Measurements from ENCODE around the gene LRRN4CL. TPM values are rescaled to one million over a fixed set of nuclear protein-coding genes. Genes with fewer than 3 reads are reported as not detected.

LRRN4CL gene
- total RNA-seq, 2 donors from 2014 or later = 3.1 to 4.6 TPM

- H3K4me1 ChIP-seq = peaks cover 34% of the 10 kb centered on the region
Measured at GRCh38 chr11:62645946-62646824, 43.1 kb downstream of the LRRN4CL start, which contains the start of gene GANAB. GANAB (minus strand) TSS chr11:62646613; CDS start chr11:62646599, 14 bp downstream.

GRCh38 chr11:62645671-62645945 lies 43.7 kb downstream of the LRRN4CL start:
- Histone ChIP-seq H3K27me3 (no peaks in the 10 kb centered on the region), H3K36me3 (replicated peaks in 1 of 2; ENCODE audit: insufficient read depth in 1 of 2, low read depth in 2 of 2) (peaks cover 0 to 7% of the 10 kb centered on the region in 2 donors), H3K27ac (peak overlapping the region; percentile 79 to 92 (median 84)), H3K9me3 (no peaks in the 10 kb centered on the region), H3K4me3 (peak overlapping the region; percentile 84 to 98), H3K4me1 (peaks cover 34% of the 10 kb centered on the region)
- intact Hi-C loops (cut with DNase I) = no loop called here
- no peak for ATAC-seq
- 12 to 13% methylated on average over 11 of the region's 11 CpGs for WGBS, 2 donors
- TF ChIP-seq POLR2A (IDR thresholded peaks at IDR 0.05) (no peak), CTCF (IDR thresholded peaks at IDR 0.05) (no peak)
- DNase-seq = no peak

More at GRCh38 chr11:62645946-62646824, 43.1 kb downstream of the LRRN4CL start, which contains the start of gene GANAB:
- WGBS, 2 donors = 0% methylated on average over 14 to 72 of the region's 73 CpGs
- Histone ChIP-seq H3K27me3 (no peaks in the 10 kb centered on the region), H3K36me3 (replicated peaks in 1 of 2; ENCODE audit: insufficient read depth in 1 of 2, low read depth in 2 of 2) (peaks cover 0 to 7% of the 10 kb centered on the region in 2 donors), H3K4me3 (peak within 1 kb of the TSS; percentile 84 to 98), H3K27ac (peak within 1 kb of the TSS; percentile 79 to 92 (median 84)), H3K9me3 (no peaks in the 10 kb centered on the region)
- ATAC-seq = peak; percentile 99
- intact Hi-C loops (cut with DNase I) = no loop called here
- TF ChIP-seq CTCF (IDR thresholded peaks at IDR 0.05) = no peak
- TF ChIP-seq POLR2A (IDR thresholded peaks at IDR 0.05) = peak; percentile 63 to 89 (median 87)
- peak; percentile 99 to 100 (median 100) for DNase-seq

- intact Hi-C loops (cut with DNase I) = no loop called here
- ATAC-seq (no peak), DNase-seq (no peak)
- Histone ChIP-seq H3K4me3 (no peak overlapping the region), H3K9me3 (no peaks in the 10 kb centered on the region), H3K27me3 (no peaks in the 10 kb centered on the region), H3K27ac (peak overlapping the region in 1 of 4 donors; percentile 13), H3K36me3 (replicated peaks in 1 of 2; ENCODE audit: insufficient read depth in 1 of 2, low read depth in 2 of 2) (peaks cover 0 to 6% of the 10 kb centered on the region in 2 donors), H3K4me1 (peaks cover 34% of the 10 kb centered on the region)
- 81 to 86% methylated on average over 8 of the region's 8 CpGs for WGBS, 2 donors
- TF ChIP-seq CTCF (IDR thresholded peaks at IDR 0.05) (no peak), POLR2A (IDR thresholded peaks at IDR 0.05) (no peak)
Measured at GRCh38 chr11:62644220-62644619, 45.1 kb downstream of the LRRN4CL start.

Small RNA genes within 50 kb of the gene (small RNA-seq; reads per million reads assigned to genes)
- not detected for gene SNORA57

Other genes with a start within 250 kb of the LRRN4CL start
- gene AHNAK, start 142.7 kb downstream of the LRRN4CL start, total RNA-seq = 100 to 1,000 TPM; 168 to 241 TPM
- 1,000 to 10,000 TPM in 1 of 2 donors, 100 to 1,000 TPM in 1; 893 to 1,161 TPM for gene EEF1G, start 115.6 kb downstream of the LRRN4CL start, total RNA-seq
- 10 to 100 TPM; 10.1 to 11.2 TPM for gene TUT1, start 98.0 kb downstream of the LRRN4CL start, total RNA-seq
- 10 to 100 TPM; 26.2 to 29.3 TPM for gene MTA2, start 87.7 kb downstream of the LRRN4CL start, total RNA-seq
- 10 to 100 TPM; 31.4 to 69.9 TPM for gene EML3, start 76.8 kb downstream of the LRRN4CL start, total RNA-seq
- 1 to 10 TPM; 1.8 to 4.0 TPM for gene ROM1, start 76.3 kb downstream of the LRRN4CL start, total RNA-seq
- 10 to 100 TPM; 17.1 to 63.0 TPM for gene B3GAT3, start 67.5 kb downstream of the LRRN4CL start, total RNA-seq
- 10 to 100 TPM; 62.3 to 64.9 TPM for gene GANAB, start 42.9 kb downstream of the LRRN4CL start, total RNA-seq
- gene INTS5, start 36.2 kb downstream of the LRRN4CL start, total RNA-seq = 10 to 100 TPM; 11.4 to 21.1 TPM
- gene C11orf98, start 24.3 kb downstream of the LRRN4CL start, total RNA-seq = 10 to 100 TPM; 18.2 to 24.4 TPM
- gene CSKMT, start 24.2 kb downstream of the LRRN4CL start, total RNA-seq = 100 to 1,000 TPM in 1 of 2 donors, 1 to 10 TPM in 1; 5.4 to 110 TPM
- 10 to 100 TPM; 10.4 to 12.9 TPM for gene UQCC3, start 17.9 kb downstream of the LRRN4CL start, total RNA-seq
- 1 to 10 TPM; 4.9 to 5.6 TPM for gene LBHD1, start 17.3 kb downstream of the LRRN4CL start, total RNA-seq
- gene UBXN1, start 10.5 kb downstream of the LRRN4CL start, total RNA-seq = 100 to 1,000 TPM; 129 to 204 TPM
- gene BSCL2, start 17.9 kb upstream of the LRRN4CL start, total RNA-seq = 100 to 1,000 TPM in 1 of 2 donors, 10 to 100 TPM in 1; 44.6 to 248 TPM
- gene GNG3, start 18.1 kb upstream of the LRRN4CL start, total RNA-seq = 1 to 10 TPM in 1 of 2 donors, not detected in 1; 1.0 TPM
- 10 to 100 TPM; 19.1 to 20.5 TPM for gene HNRNPUL2, start 37.9 kb upstream of the LRRN4CL start, total RNA-seq
- gene TTC9C, start 39.0 kb upstream of the LRRN4CL start, total RNA-seq = 10 to 100 TPM; 12.5 to 18.5 TPM
- 1 to 10 TPM; 3.9 to 4.0 TPM for gene ZBTB3, start 64.6 kb upstream of the LRRN4CL start, total RNA-seq
- gene POLR2G, start 72.0 kb upstream of the LRRN4CL start, total RNA-seq = 10 to 100 TPM; 19.2 to 35.9 TPM
- 10 to 100 TPM; 23.9 to 39.9 TPM for gene TAF6L, start 81.9 kb upstream of the LRRN4CL start, total RNA-seq
- gene TMEM179B, start 97.9 kb upstream of the LRRN4CL start, total RNA-seq = 10 to 100 TPM; 40.9 to 41.8 TPM
- gene TMEM223, start 102.5 kb upstream of the LRRN4CL start, total RNA-seq = 10 to 100 TPM in 1 of 2 donors, 1 to 10 TPM in 1; 6.2 to 29.0 TPM
- gene NXF1, start 115.9 kb upstream of the LRRN4CL start, total RNA-seq = 100 to 1,000 TPM in 1 of 2 donors, 10 to 100 TPM in 1; 49.8 to 108 TPM
- gene STX5, start 142.5 kb upstream of the LRRN4CL start, total RNA-seq = 10 to 100 TPM; 20.1 to 23.6 TPM
- not detected for gene TEX54, start 143.3 kb upstream of the LRRN4CL start, total RNA-seq
- gene WDR74, start 150.1 kb upstream of the LRRN4CL start, total RNA-seq = 10 to 100 TPM; 15.8 to 40.0 TPM
- 100 to 1,000 TPM in 1 of 2 donors, 10 to 100 TPM in 1; 75.5 to 108 TPM for gene SLC3A2, start 191.4 kb upstream of the LRRN4CL start, total RNA-seq
- gene CHRM1, start 231.8 kb upstream of the LRRN4CL start, total RNA-seq = not detected

Data from body of pancreas (tissue), 4 donors.